IMR-90 (cell line): ENCODE results near the gene BAZ1A.

ENCODE experiments used
- BHLHE40 ChIP-seq: fragments of 150-350 bp; IDR thresholded peaks from 2 replicates; pipeline ENCODE4 v1.6.1; 2016; ENCODE audit warnings: mild to moderate bottlenecking, low read depth, low read length
- CEBPB ChIP-seq: IDR thresholded peaks from 2 replicates; pipeline ENCODE4 v1.6.1; 2012; ENCODE audit warnings: low read depth, low read length, improper control_type of control experiment
- CTCF ChIP-seq: conservative IDR thresholded peaks from 2 replicates; pipeline ENCODE4 v1.5.1; 2012; ENCODE audit warnings: mild to moderate bottlenecking, low read depth, low read length, improper control_type of control experiment
- ELK1 ChIP-seq: fragments of 150-350 bp; IDR thresholded peaks from 2 replicates; pipeline ENCODE4 v1.6.1; 2016; ENCODE audit warnings: low read depth, mild to moderate bottlenecking, low read length, moderate library complexity, borderline replicate concordance
- MAFK ChIP-seq: IDR thresholded peaks from 2 replicates; pipeline ENCODE4 v1.6.1; 2012; ENCODE audit warnings: low read depth, low read length, improper control_type of control experiment
- MAZ ChIP-seq: IDR thresholded peaks from 2 replicates; pipeline ENCODE4 v1.6.1; 2012; ENCODE audit warnings: low read depth, mild to moderate bottlenecking, low read length, improper control_type of control experiment, moderate library complexity, borderline replicate concordance
- NFE2L2 ChIP-seq: fragments of 150-350 bp; IDR thresholded peaks from 2 replicates; pipeline ENCODE4 v1.6.1; 2016; ENCODE audit warnings: low read depth, mild to moderate bottlenecking, low read length
- POLR2A ChIP-seq: IDR thresholded peaks from 2 replicates; pipeline ENCODE4 v1.6.1; 2012; ENCODE audit warnings: mild to moderate bottlenecking, low read depth, low read length
- RFX5 ChIP-seq: IDR thresholded peaks from 2 replicates; pipeline ENCODE4 v1.8.0; 2012; ENCODE audit warnings: low read depth, mild to moderate bottlenecking, low read length, moderate library complexity
- SMC3 ChIP-seq: fragments of 150-350 bp; IDR thresholded peaks from 2 replicates; pipeline ENCODE4 v1.6.1; 2016; ENCODE audit warnings: low read depth, mild to moderate bottlenecking, antibody characterized with exemption, low read length, moderate library complexity
- USF2 ChIP-seq: fragments of 150-350 bp; IDR thresholded peaks from 2 replicates; pipeline ENCODE4 v1.6.1; 2017; ENCODE audit warnings: mild to moderate bottlenecking, antibody characterized with exemption, low read length, low read depth

GRCh38 chr14:34794217-34794616 lies 80.9 kb downstream of the BAZ1A start:
- no peak for TF ChIP-seq CTCF
- TF ChIP-seq CEBPB, result no peak
- no peak for TF ChIP-seq POLR2A
- TF ChIP-seq USF2, result no peak
- TF ChIP-seq BHLHE40, result no peak
- TF ChIP-seq NFE2L2, result no peak
- no peak for TF ChIP-seq ELK1
- no peak for TF ChIP-seq RFX5
- TF ChIP-seq MAZ, result no peak
- no peak for TF ChIP-seq MAFK
- TF ChIP-seq SMC3, result no peak
